GM12801 (cell line): ENCODE data around the gene EDARADD.

Experiments used
- TF ChIP-seq, protein P1 (sequence below): IDR thresholded peaks from one replicate; pipeline ENCODE4 v1.5.1; 2011; ENCODE audit warnings: control low read depth; ENCODE audit not compliant: insufficient read length; ENCODE audit errors: extremely low read depth

Gene EDARADD

DNA sequence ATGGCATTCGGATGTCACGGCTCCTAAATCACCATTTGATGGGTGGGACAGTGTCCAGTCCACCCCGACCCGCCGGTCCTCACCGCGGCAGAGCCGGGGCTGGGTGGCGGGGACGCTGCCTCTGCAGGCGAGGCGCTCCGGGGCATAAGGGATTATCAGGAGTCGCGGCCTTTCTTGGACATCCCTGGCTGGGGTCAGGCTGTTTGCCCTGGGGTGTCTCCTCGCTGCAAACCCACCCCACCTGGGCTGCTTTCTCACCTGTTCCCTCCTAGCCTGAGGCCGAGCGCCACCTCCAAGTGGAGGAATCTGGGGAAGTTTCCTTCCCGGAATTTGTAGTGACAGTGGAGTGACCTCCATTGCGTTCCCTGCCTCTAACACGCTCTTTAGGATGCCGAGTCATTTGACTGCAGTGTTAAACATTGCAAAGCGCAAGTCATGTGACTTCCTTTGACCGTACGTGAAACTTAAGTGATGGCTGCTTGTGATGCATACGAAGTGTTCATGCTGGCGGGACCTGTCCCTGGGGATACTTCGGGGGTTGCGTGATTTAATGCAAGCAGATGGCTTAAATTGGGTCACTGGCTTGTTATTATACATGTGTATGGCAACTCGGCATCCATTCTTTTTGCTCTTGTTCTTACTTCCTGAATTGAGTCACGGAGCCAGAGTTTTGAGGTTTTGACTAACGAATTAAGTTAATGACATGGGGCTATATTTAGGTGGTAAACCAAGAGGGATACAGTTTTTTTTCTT is 130.2 kb downstream of the EDARADD start:
- TF ChIP-seq, protein P1, sequence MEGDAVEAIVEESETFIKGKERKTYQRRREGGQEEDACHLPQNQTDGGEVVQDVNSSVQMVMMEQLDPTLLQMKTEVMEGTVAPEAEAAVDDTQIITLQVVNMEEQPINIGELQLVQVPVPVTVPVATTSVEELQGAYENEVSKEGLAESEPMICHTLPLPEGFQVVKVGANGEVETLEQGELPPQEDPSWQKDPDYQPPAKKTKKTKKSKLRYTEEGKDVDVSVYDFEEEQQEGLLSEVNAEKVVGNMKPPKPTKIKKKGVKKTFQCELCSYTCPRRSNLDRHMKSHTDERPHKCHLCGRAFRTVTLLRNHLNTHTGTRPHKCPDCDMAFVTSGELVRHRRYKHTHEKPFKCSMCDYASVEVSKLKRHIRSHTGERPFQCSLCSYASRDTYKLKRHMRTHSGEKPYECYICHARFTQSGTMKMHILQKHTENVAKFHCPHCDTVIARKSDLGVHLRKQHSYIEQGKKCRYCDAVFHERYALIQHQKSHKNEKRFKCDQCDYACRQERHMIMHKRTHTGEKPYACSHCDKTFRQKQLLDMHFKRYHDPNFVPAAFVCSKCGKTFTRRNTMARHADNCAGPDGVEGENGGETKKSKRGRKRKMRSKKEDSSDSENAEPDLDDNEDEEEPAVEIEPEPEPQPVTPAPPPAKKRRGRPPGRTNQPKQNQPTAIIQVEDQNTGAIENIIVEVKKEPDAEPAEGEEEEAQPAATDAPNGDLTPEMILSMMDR, result no peak

DNA sequence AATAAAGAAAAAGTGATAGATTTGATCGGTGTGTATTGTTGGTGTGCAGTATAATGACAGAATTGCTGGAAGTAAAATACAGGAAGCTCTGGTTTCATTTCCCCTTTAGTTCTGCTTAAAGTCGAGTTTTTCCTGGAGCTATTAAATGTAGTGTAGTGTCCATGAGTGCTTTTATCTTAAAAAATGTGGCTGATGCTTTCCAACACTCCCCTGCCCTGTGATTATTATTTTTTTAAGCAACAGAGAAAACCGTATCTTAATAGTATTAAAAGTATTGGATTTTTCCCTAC is 130.8 kb downstream of the EDARADD start:
- TF ChIP-seq, protein P1, result no peak

DNA sequence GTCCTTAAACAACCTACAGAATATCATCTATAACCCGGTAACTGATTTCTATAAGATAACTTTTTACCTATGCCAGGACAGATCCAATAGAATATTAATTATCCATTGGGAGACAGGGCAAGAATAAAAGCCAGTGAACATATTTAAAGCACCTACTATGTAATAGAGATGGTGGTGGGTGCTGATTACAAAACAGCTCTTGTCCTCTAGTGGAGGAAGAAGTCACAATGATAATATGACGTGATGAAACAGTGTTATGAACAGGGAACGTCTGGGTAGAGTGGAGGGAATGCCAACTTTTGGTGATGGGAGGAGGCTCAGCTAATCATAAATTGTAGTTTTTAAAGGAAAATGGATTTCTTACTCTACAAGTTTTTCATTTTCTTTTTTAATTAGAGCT is 132.0 kb downstream of the EDARADD start:
- TF ChIP-seq, protein P1, result no peak

DNA sequence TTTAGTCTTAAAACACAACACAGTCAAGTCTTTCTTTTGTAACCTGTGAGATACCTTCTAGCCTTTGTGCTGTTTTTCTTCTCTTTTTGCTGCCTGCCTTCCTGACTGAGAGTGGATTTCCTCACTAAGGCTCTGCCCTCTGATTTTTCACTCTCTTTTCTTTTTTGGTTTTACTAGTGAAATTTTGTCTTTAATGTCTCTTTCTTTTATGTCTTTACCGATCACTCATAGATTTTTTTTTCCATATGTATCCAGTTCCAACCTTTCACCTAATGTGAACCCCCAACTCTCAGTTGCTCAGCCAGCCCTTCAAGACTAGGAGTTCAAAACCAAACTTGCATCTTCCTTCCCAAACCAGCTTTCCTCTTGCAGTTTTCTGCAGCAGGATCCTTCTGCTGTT is 136.2 kb downstream of the EDARADD start:
- TF ChIP-seq, protein P1, result no peak

DNA sequence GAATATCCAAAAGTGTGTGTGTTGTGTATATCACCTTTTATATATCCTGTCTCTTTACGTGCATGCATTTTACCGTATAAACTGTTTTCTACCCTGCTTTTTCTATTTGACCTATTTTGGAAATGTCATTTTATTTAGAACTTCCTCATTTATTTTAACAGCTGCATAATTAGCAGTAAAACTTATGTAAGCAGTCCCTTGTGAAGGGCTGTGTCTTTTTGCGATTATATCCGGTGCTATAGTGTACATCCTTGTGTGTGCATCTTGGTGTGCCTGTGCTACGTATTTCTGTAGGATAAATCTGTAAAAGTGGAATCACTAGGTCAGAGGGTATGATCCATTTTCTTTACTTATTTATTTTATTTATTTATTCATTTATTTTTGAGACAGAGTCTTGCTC is 136.9 kb downstream of the EDARADD start:
- TF ChIP-seq, protein P1, result no peak

DNA sequence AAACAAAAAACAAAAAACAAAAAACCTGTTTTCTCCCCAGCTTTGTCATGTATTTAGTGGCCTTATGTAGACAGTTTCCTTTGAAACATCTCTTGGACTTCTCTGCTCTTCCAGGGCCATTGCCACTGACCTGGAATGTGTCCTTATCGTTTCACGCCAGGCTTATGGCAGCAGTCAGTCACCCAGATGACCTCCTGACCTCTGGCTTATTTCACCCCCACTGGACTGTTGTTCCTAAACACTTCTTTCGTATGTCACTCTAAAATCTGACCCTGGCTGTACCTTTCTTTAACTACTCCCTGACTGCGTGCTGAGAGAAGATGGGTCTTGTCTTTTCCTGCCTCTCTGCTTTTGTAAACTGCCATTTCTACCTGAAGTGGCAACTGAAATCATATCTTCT is 138.8 kb downstream of the EDARADD start:
- TF ChIP-seq, protein P1, result no peak

DNA sequence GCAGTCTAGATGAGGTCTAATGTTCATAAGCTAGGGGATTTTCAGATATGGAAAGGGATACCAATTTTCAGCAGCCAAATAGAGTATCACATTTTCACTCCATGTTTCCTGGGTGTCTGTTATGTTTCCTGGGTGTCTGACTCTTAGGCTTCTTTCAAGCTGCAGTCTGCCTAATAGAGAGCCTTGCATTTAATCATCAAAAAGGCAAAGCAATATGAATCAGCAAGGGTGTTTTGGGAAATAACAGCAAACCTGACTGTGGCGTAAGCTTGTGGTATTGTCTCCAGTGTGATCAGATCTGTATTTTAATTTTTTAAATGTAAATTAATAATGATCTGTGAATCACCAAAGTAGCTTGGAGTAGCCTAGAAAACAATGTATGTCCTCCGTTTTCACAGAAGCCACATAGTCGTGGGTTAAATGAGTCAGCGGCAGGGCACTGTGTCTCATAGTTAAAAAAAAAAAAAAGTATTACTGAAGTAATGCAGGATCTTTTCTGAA is 140.1 kb downstream of the EDARADD start:
- TF ChIP-seq, protein P1, result no peak
